NCI-H2081 (cell line): ENCODE measurements around the gene NLRP3.

Source experiments
- DNase-seq, 2 experiments: peaks; one replicate each; lab custom pipeline; 2025; lab: John Stamatoyannopoulos, UW

NLRP3 gene

GRCh38 chr1:247437551-247438505 is 21.9 kb downstream of the NLRP3 start:
- DNase-seq: no peak

GRCh38 chr1:247440001-247440620 is 24.1 kb downstream of the NLRP3 start:
- DNase-seq: no peak

- DNase-seq: no peak
These were observed 25.6 kb downstream of the NLRP3 start for GRCh38 chr1:247441606-247442005.

- DNase-seq: no peak
These were observed 26.2 kb downstream of the NLRP3 start for GRCh38 chr1:247442164-247442563.

- no peak for DNase-seq
These were observed 27.7 kb downstream of the NLRP3 start for GRCh38 chr1:247443641-247444040.

GRCh38 chr1:247444571-247444970 is 28.6 kb downstream of the NLRP3 start:
- no peak for DNase-seq

GRCh38 chr1:247445526-247446356 is 29.8 kb downstream of the NLRP3 start:
- DNase-seq: no peak

- DNase-seq: no peak
These were observed 31.4 kb downstream of the NLRP3 start for GRCh38 chr1:247447162-247447909.

- DNase-seq: peak; percentile 60 to 75
These were observed 32.3 kb downstream of the NLRP3 start for GRCh38 chr1:247448107-247448791.

- no peak for DNase-seq
These were observed 35.5 kb downstream of the NLRP3 start for GRCh38 chr1:247451388-247452010.

- no peak for DNase-seq
These were observed 36.6 kb downstream of the NLRP3 start for GRCh38 chr1:247452447-247453039.

- no peak for DNase-seq
These were observed 37.3 kb downstream of the NLRP3 start for GRCh38 chr1:247453245-247453644.

- DNase-seq: no peak
These were observed 38.0 kb downstream of the NLRP3 start for GRCh38 chr1:247453997-247454396.

GRCh38 chr1:247456021-247456420 is 40.0 kb downstream of the NLRP3 start:
- DNase-seq: no peak

- no peak for DNase-seq
These were observed 41.1 kb downstream of the NLRP3 start for GRCh38 chr1:247456914-247457639.

- no peak for DNase-seq
These were observed 43.5 kb downstream of the NLRP3 start for GRCh38 chr1:247459507-247459906.

GRCh38 chr1:247465796-247466195 is 49.8 kb downstream of the NLRP3 start:
- no peak for DNase-seq

GRCh38 chr1:247467129-247467528 is 51.2 kb downstream of the NLRP3 start:
- no peak for DNase-seq

- DNase-seq: no peak
These were observed 52.6 kb downstream of the NLRP3 start for GRCh38 chr1:247468481-247469140.
